ENCODE data around the gene DDX39B.

The DDX39B gene

GRCh38 chr6:31572041-31572911 lies 30.5 kb upstream of the DDX39B start, which contains the start of gene LTA:
Gene LTA, plus strand, starts transcription at chr6:31572289. Its CDS starts 454 bp downstream, at chr6:31572743.
- no peak for TF ChIP-seq CTCF (IDR thresholded peaks at IDR 0.05; ENCODE audit: low read depth, low read length)
- H3K27ac ChIP-seq: no peak within 1 kb of the TSS
- no peak for DNase-seq
- no peak within 1 kb of the TSS for H3K4me3 ChIP-seq (ENCODE audit: low read depth, low read length)
- no peaks in the 10 kb centered on the region for H3K9me3 ChIP-seq (ENCODE audit: severe bottlenecking)
- no peaks in the 10 kb centered on the region for H3K36me3 ChIP-seq
- H3K27me3 ChIP-seq (ENCODE audit: insufficient read depth, low read depth, severe bottlenecking): no peaks in the 10 kb centered on the region

GRCh38 chr6:31569861-31570536 lies 28.2 kb upstream of the DDX39B start:
- Histone ChIP-seq H3K27ac (no peak overlapping the region), H3K36me3 (no peaks in the 10 kb centered on the region), H3K4me3 (ENCODE audit: low read depth, low read length) (no peak overlapping the region), H3K9me3 (ENCODE audit: severe bottlenecking) (no peaks in the 10 kb centered on the region), H3K27me3 (ENCODE audit: insufficient read depth, low read depth, severe bottlenecking) (no peaks in the 10 kb centered on the region)
- no peak for TF ChIP-seq CTCF (IDR thresholded peaks at IDR 0.05; ENCODE audit: low read depth, low read length)
- DNase-seq: no peak

GRCh38 chr6:31568537-31568961 lies 26.7 kb upstream of the DDX39B start:
- Histone ChIP-seq H3K4me3 (ENCODE audit: low read depth, low read length) (no peak overlapping the region), H3K27ac (no peak overlapping the region), H3K36me3 (no peaks in the 10 kb centered on the region), H3K27me3 (ENCODE audit: insufficient read depth, low read depth, severe bottlenecking) (no peaks in the 10 kb centered on the region), H3K9me3 (ENCODE audit: severe bottlenecking) (no peaks in the 10 kb centered on the region)
- TF ChIP-seq CTCF (IDR thresholded peaks at IDR 0.05; ENCODE audit: low read depth, low read length): no peak
- no peak for DNase-seq

GRCh38 chr6:31567531-31568370 lies 25.9 kb upstream of the DDX39B start:
- no peaks in the 10 kb centered on the region for H3K9me3 ChIP-seq (ENCODE audit: severe bottlenecking)
- TF ChIP-seq CTCF (IDR thresholded peaks at IDR 0.05; ENCODE audit: low read depth, low read length): no peak
- H3K36me3 ChIP-seq: no peaks in the 10 kb centered on the region
- no peaks in the 10 kb centered on the region for H3K27me3 ChIP-seq (ENCODE audit: insufficient read depth, low read depth, severe bottlenecking)
- DNase-seq: peak; percentile 50
- no peak overlapping the region for H3K27ac ChIP-seq
- no peak overlapping the region for H3K4me3 ChIP-seq (ENCODE audit: low read depth, low read length)

GRCh38 chr6:31560697-31561058 lies 18.9 kb upstream of the DDX39B start:
- Histone ChIP-seq H3K27ac (peak overlapping the region; percentile 5), H3K27me3 (ENCODE audit: insufficient read depth, low read depth, severe bottlenecking) (no peaks in the 10 kb centered on the region), H3K9me3 (ENCODE audit: severe bottlenecking) (no peaks in the 10 kb centered on the region), H3K4me3 (ENCODE audit: low read depth, low read length) (no peak overlapping the region), H3K36me3 (peaks cover 49% of the 10 kb centered on the region)
- DNase-seq: no peak
- TF ChIP-seq CTCF (IDR thresholded peaks at IDR 0.05; ENCODE audit: low read depth, low read length): no peak

Data from WERI-Rb-1 (cell line).